ENCODE measurements around the gene SLC35A3. TPM values are rescaled to one million over a fixed set of nuclear protein-coding genes. Genes with fewer than 3 reads are reported as not detected.

Gene SLC35A3
- total RNA-seq, 4 donors from 2014 or later, result 14.3 to 23.5 (median 17.2) TPM

DNA sequence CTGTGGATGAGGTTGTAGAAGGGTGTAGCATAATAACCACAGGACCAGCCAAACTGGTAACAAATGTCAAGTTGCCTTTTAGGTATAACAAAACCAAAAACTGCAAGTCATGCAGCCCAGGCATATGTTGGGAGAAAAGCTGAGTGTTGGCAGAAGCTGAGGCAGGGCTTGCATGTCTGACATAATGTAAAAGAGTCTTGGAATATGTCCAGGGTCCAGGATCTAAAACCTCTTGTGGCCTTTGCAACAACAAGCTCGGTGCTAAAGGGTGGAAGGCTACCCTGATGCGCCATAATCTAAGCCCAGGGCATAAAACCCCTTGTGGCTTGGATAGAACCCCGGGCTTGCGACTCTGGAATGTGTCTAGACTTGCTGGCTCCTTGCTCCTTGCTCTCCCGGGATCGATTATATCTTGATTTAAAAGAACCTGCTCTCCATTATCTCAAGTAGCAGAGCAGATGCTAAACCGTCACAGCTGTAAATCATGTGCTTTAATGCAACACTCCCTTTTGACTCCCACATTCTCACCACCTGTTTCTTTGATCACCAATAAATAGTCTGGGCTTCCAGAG lies 26.5 kb upstream of the SLC35A3 start:
- H3K27me3 ChIP-seq, result no peaks in the 10 kb centered on the region
- no peaks in the 10 kb centered on the region for H3K36me3 ChIP-seq
- WGBS, result 27% methylated on average over 7 of the region's 7 CpGs
- TF ChIP-seq EP300 (IDR thresholded peaks at IDR 0.05), result no peak
- no peak for TF ChIP-seq POLR2AphosphoS5 (IDR thresholded peaks at IDR 0.05)
- no peak for TF ChIP-seq POLR2A (IDR thresholded peaks at IDR 0.05)
- TF ChIP-seq, protein P1, sequence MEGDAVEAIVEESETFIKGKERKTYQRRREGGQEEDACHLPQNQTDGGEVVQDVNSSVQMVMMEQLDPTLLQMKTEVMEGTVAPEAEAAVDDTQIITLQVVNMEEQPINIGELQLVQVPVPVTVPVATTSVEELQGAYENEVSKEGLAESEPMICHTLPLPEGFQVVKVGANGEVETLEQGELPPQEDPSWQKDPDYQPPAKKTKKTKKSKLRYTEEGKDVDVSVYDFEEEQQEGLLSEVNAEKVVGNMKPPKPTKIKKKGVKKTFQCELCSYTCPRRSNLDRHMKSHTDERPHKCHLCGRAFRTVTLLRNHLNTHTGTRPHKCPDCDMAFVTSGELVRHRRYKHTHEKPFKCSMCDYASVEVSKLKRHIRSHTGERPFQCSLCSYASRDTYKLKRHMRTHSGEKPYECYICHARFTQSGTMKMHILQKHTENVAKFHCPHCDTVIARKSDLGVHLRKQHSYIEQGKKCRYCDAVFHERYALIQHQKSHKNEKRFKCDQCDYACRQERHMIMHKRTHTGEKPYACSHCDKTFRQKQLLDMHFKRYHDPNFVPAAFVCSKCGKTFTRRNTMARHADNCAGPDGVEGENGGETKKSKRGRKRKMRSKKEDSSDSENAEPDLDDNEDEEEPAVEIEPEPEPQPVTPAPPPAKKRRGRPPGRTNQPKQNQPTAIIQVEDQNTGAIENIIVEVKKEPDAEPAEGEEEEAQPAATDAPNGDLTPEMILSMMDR (IDR thresholded peaks at IDR 0.05), result no peak
- no peak overlapping the region for H3K4me3 ChIP-seq
- no peaks in the 10 kb centered on the region for H3K9me3 ChIP-seq
- H3K4me1 ChIP-seq, result peaks cover 14% of the 10 kb centered on the region
- H3K27ac ChIP-seq, result no peak overlapping the region
- no peak for DNase-seq (ENCODE audit: low spot score in 2 of 2)

DNA sequence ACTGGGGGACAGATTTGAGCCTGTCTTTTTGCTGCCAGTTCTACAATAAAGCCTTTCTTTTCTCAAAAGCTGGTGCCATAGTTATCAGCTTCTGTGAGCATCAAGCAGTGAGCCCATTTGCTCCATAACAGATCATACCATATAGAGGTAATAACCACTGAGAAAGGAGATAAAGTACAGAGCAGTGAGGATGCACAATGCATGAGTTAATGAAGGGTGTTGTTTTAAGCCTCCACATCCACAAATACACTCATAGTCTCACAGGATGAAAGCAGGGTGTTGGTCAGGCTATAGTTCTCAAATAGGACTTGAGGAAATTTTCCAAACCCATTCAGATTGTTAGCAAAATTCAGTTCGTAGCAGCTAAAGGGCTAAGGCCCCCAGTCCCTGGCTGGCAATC lies 25.6 kb upstream of the SLC35A3 start:
- peaks cover 14% of the 10 kb centered on the region for H3K4me1 ChIP-seq
- no peak overlapping the region for H3K4me3 ChIP-seq
- no peak for DNase-seq (ENCODE audit: low spot score in 2 of 2)
- H3K36me3 ChIP-seq, result no peaks in the 10 kb centered on the region
- H3K27ac ChIP-seq, result no peak overlapping the region
- 88% methylated on average over 1 of the region's 1 CpG for WGBS
- no peaks in the 10 kb centered on the region for H3K27me3 ChIP-seq
- TF ChIP-seq POLR2A (IDR thresholded peaks at IDR 0.05), result no peak
- no peak for TF ChIP-seq EP300 (IDR thresholded peaks at IDR 0.05)
- no peak for TF ChIP-seq POLR2AphosphoS5 (IDR thresholded peaks at IDR 0.05)
- TF ChIP-seq, protein P1 (IDR thresholded peaks at IDR 0.05), result no peak
- H3K9me3 ChIP-seq, result no peaks in the 10 kb centered on the region

DNA sequence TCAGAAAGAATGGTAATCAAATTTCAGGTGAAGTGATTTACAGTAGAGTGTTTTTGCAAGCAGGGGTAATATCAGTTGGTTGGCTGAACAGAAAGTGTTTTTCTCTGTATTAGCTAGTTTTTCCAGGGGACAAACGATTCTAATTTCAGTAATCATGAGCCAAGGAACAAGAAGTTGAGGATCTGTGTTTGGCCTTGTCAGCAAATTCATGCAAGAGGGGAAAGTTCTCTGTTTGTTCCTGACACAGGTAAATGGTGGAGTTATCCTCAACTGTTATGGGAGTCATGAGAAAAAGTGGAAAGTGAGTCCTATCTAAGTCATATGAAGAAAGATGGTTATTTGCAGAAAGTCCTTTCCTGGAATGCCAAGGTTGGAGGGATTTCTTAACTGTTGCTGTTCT lies 24.6 kb upstream of the SLC35A3 start:
- Histone ChIP-seq H3K27ac (no peak overlapping the region), H3K36me3 (no peaks in the 10 kb centered on the region), H3K27me3 (no peaks in the 10 kb centered on the region), H3K4me1 (peaks cover 14% of the 10 kb centered on the region), H3K4me3 (no peak overlapping the region), H3K9me3 (no peaks in the 10 kb centered on the region)
- 88% methylated on average over 1 of the region's 1 CpG for WGBS
- no peak for DNase-seq (ENCODE audit: low spot score in 2 of 2)
- no peak for TF ChIP-seq POLR2A (IDR thresholded peaks at IDR 0.05)
- no peak for TF ChIP-seq EP300 (IDR thresholded peaks at IDR 0.05)
- TF ChIP-seq, protein P1 (IDR thresholded peaks at IDR 0.05), result no peak
- no peak for TF ChIP-seq POLR2AphosphoS5 (IDR thresholded peaks at IDR 0.05)

DNA sequence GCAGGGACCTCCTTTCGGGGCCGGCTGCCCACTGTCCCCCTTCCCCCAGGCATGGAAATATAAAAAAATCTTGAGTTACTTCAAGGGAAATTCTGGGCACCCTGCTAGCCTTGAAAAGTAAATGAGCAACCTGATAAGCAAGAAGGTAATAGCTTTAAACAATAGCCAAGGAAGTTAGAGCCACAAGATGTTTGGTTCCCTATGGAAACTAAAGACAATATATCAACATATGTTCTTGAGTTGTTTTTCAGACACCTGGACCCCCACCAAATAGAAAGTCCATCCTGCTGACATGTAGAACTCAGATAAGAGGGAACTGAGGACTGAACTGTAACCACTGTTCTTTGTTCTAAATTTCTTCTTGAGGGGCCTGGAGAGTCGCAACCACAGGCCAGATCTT lies 19.3 kb upstream of the SLC35A3 start:
- Histone ChIP-seq H3K9me3 (peaks cover 3% of the 10 kb centered on the region), H3K4me1 (no peaks in the 10 kb centered on the region), H3K4me3 (no peak overlapping the region), H3K27me3 (no peaks in the 10 kb centered on the region), H3K36me3 (no peaks in the 10 kb centered on the region), H3K27ac (no peak overlapping the region)
- TF ChIP-seq POLR2A (IDR thresholded peaks at IDR 0.05), result no peak
- no peak for TF ChIP-seq EP300 (IDR thresholded peaks at IDR 0.05)
- TF ChIP-seq, protein P1 (IDR thresholded peaks at IDR 0.05), result no peak
- TF ChIP-seq POLR2AphosphoS5 (IDR thresholded peaks at IDR 0.05), result no peak
- DNase-seq (ENCODE audit: low spot score in 2 of 2), result no peak
- WGBS, result 82% methylated on average over 3 of the region's 3 CpGs

DNA sequence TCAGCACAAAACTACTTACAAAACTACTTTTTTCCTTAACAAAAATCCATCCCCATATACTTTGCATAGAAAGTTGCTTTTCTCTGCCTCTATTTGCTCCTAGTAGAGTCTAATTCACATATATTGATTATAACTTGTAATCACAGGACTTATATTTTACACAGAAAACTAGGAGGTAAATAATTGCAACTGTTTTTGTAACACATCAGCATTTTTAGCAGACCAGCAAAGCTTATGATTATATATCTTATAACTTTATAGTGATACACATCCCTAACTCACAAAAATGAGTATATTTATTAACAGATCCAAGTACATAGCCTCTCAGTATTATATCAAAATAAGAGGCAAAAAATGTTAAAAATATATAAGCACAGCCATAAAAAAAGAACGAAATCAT lies 17.3 kb upstream of the SLC35A3 start:
- TF ChIP-seq, protein P1 (IDR thresholded peaks at IDR 0.05), result no peak
- no peak for TF ChIP-seq POLR2AphosphoS5 (IDR thresholded peaks at IDR 0.05)
- no peak for TF ChIP-seq POLR2A (IDR thresholded peaks at IDR 0.05)
- no peak for TF ChIP-seq EP300 (IDR thresholded peaks at IDR 0.05)
- H3K27ac ChIP-seq, result no peak overlapping the region
- 73% methylated on average over 1 of the region's 1 CpG for WGBS
- H3K4me1 ChIP-seq, result no peaks in the 10 kb centered on the region
- no peaks in the 10 kb centered on the region for H3K27me3 ChIP-seq
- DNase-seq (ENCODE audit: low spot score in 2 of 2), result no peak
- no peak overlapping the region for H3K4me3 ChIP-seq
- H3K36me3 ChIP-seq, result no peaks in the 10 kb centered on the region
- H3K9me3 ChIP-seq, result peaks cover 4% of the 10 kb centered on the region
